Lung (tissue), 12 donors: Measurements from ENCODE around the gene PRRX2. TPM values are rescaled to one million over a fixed set of nuclear protein-coding genes. Genes with fewer than 3 reads are reported as not detected.

Experiments
- ATAC-seq: fragments of 200-7000 bp; cut with Tn5 transposase; one replicate; pipeline ENCODE4 v1.9.1; 2020; ENCODE audit warnings: moderate number of reproducible peaks; ENCODE audit not compliant: insufficient read depth, low FRiP score
- DNase-seq, 3 donors: peaks; one replicate each; pipeline ENCODE4 v3.0.0-alpha.2; 2013 to 2017
- H3K27ac ChIP-seq, 2 donors: one replicate each; pipeline ENCODE4 v1.5.1; 2013; ENCODE audit warnings: mild to moderate bottlenecking in 2 of 2, moderate library complexity in 2 of 2, control low read depth in 1 of 2, inconsistent platforms in 1 of 2, low read depth in 1 of 2, low read length in 1 of 2
- H3K27me3 ChIP-seq, 3 donors: one replicate each; pipeline ENCODE4 v1.5.1; 2013; ENCODE audit warnings: low read length in 2 of 3; ENCODE audit not compliant: control insufficient read depth in 3 of 3, insufficient read depth in 3 of 3
- H3K36me3 ChIP-seq, 4 donors: one replicate each; pipeline ENCODE4 v1.5.1; 2013; ENCODE audit warnings: low read length in 4 of 4, mild to moderate bottlenecking in 1 of 4, moderate library complexity in 1 of 4; ENCODE audit not compliant: control insufficient read depth in 4 of 4, insufficient read depth in 4 of 4
- H3K4me1 ChIP-seq, 5 donors: one replicate each; pipeline ENCODE4 v1.5.1; 2013; ENCODE audit warnings: low read length in 5 of 5, mild to moderate bottlenecking in 2 of 5, moderate library complexity in 1 of 5; ENCODE audit not compliant: control insufficient read depth in 5 of 5, insufficient read depth in 5 of 5
- H3K4me3 ChIP-seq: one replicate; pipeline ENCODE4 v1.5.1; 2013; ENCODE audit warnings: mild to moderate bottlenecking, control low read depth, moderate library complexity
- H3K9ac ChIP-seq, 2 donors: one replicate each; pipeline ENCODE4 v1.5.1; 2013; ENCODE audit warnings: low read length in 2 of 2, control low read depth in 1 of 2; ENCODE audit not compliant: insufficient read depth in 1 of 2
- H3K9me3 ChIP-seq, 4 donors: one replicate each; pipeline ENCODE4 v1.5.1; 2013; ENCODE audit warnings: low read length in 3 of 4, mild to moderate bottlenecking in 1 of 4, moderate library complexity in 1 of 4; ENCODE audit not compliant: control insufficient read depth in 4 of 4, insufficient read depth in 3 of 4
- CTCF ChIP-seq: IDR thresholded peaks from 2 replicates; pipeline ENCODE4 v1.5.1; 2012; ENCODE audit warnings: mild to moderate bottlenecking; ENCODE audit errors: control extremely low read depth, extremely low read depth
- WGBS, 2 donors: extraction: QIAGEN DNeasy Blood & Tissue Kit; methylation state at CpG; one replicate each; pipeline ENCODE4 v1.1.7; 2013; 5-methylcytosine and 5-hydroxymethylcytosine counted together
- polyA plus RNA-seq, 2 donors: library from polyadenylated mRNA; stranded (reverse); fragments of 200-250 nt; gene quantifications; one replicate each; pipeline ENCODE4 v1.2.1, GENCODE V29; 2013
- total RNA-seq, 2 donors: library from RNA; depleted of rRNA in 1 of 2; stranded (reverse); fragments of >200 nt in 1 of 2; gene quantifications; one replicate each; pipeline ENCODE4 v1.2.1, GENCODE V29; 2014 to 2021
- donor health status: control.
- donor health status: control.
- donor health status: Bipolar disorder and iron deficiency.
- donor health status: healthy.
- donor health status: DM: yes; HTN: yes; CAD: no.

The PRRX2 gene
- total and polyA plus RNA-seq, 4 donors, result 2.2 to 3.8 (median 3.5) TPM

GRCh38 chr9:129724456-129725190, 59.2 kb downstream of the PRRX2 start:
- H3K4me3 ChIP-seq, result no peak overlapping the region
- H3K27me3 ChIP-seq, result peaks cover 0 to 2% (median 0%) of the 10 kb centered on the region in 3 donors
- DNase-seq (no peak), ATAC-seq (no peak)
- no peaks in the 10 kb centered on the region for H3K36me3 ChIP-seq
- peaks cover 0 to 13% (median 0%) of the 10 kb centered on the region in 5 donors for H3K4me1 ChIP-seq
- no peak for TF ChIP-seq CTCF
- WGBS, 2 donors, result 83 to 84% methylated on average over 16 of the region's 16 CpGs
- H3K9ac ChIP-seq, result no peak overlapping the region
- no peak overlapping the region for H3K27ac ChIP-seq
- no peaks in the 10 kb centered on the region for H3K9me3 ChIP-seq

- no peak for TF ChIP-seq CTCF
- peak in 1 of 3 donors; percentile 18 for DNase-seq
- H3K9me3 ChIP-seq, result no peaks in the 10 kb centered on the region
- H3K9ac ChIP-seq, result no peak overlapping the region
- H3K4me3 ChIP-seq, result no peak overlapping the region
- peaks cover 0 to 13% (median 0%) of the 10 kb centered on the region in 5 donors for H3K4me1 ChIP-seq
- WGBS, 2 donors, result 29 to 41% methylated on average over 10 of the region's 10 CpGs
- ATAC-seq, result no peak
- H3K36me3 ChIP-seq, result no peaks in the 10 kb centered on the region
- H3K27me3 ChIP-seq, result peaks cover 0 to 2% (median 0%) of the 10 kb centered on the region in 3 donors
- no peak overlapping the region for H3K27ac ChIP-seq
Observed at GRCh38 chr9:129725795-129726251, 60.4 kb downstream of the PRRX2 start.

- no peaks in the 10 kb centered on the region for H3K9me3 ChIP-seq
- no peaks in the 10 kb centered on the region for H3K36me3 ChIP-seq
- H3K27me3 ChIP-seq, result peaks cover 0 to 3% (median 0%) of the 10 kb centered on the region in 3 donors
- 19 to 21% methylated on average over 23 of the region's 23 CpGs for WGBS, 2 donors
- H3K4me1 ChIP-seq, result peaks cover 0 to 13% (median 0%) of the 10 kb centered on the region in 5 donors
- TF ChIP-seq CTCF, result peak; percentile 37
- no peak overlapping the region for H3K4me3 ChIP-seq
- DNase-seq (peak; percentile 86 to 90 (median 86)), ATAC-seq (peak; percentile 82)
- no peak overlapping the region for H3K27ac ChIP-seq
- H3K9ac ChIP-seq, result no peak overlapping the region
Observed at GRCh38 chr9:129726322-129727160, 61.1 kb downstream of the PRRX2 start.
